ENCODE results near the gene NSUN5. TPM values are rescaled to one million over a fixed set of nuclear protein-coding genes. Genes with fewer than 3 reads are reported as not detected.

Gene NSUN5
- total and polyA plus RNA-seq, 2 experiments from 2014 or later, result 65.6 to 73.4 TPM

- Histone ChIP-seq H3K79me2 (replicated peaks; ENCODE audit: insufficient read depth) (no peaks in the 10 kb centered on the region), H4K20me1 (replicated peaks; ENCODE audit: insufficient read depth) (no peaks in the 10 kb centered on the region), H3K4me2 (no peak overlapping the region), H3K27me3 (ENCODE audit: insufficient read depth) (no peaks in the 10 kb centered on the region), H3K36me3 (ENCODE audit: insufficient read depth) (no peaks in the 10 kb centered on the region), H3K9me2 (ENCODE audit: insufficient read depth) (no peaks in the 10 kb centered on the region), H3K4me3 (no peak overlapping the region), H3K27ac (ENCODE audit: low read depth) (no peak overlapping the region), H3K4me1 (ENCODE audit: insufficient read depth) (no peaks in the 10 kb centered on the region), H2AFZ (no peak overlapping the region), H3F3A (replicated peaks; ENCODE audit: low read depth) (no peaks in the 10 kb centered on the region)
- peaks cover 3% of the 10 kb centered on the region; the same call in 2 of the 3 replicates for H3K36me3 Mint-ChIP-seq (ENCODE audit: low read depth)
- peaks cover 8% of the 10 kb centered on the region for H3K9me3 Mint-ChIP-seq
- no peak for ATAC-seq
- TF ChIP-seq EZH2phosphoT487 (IDR thresholded peaks at IDR 0.05; ENCODE audit: unreplicated experiment) (no peak), CREB1 (CRISPR knock-in tag; IDR thresholded peaks at IDR 0.05; ENCODE audit: low read depth) (no peak), JUNB (IDR thresholded peaks at IDR 0.05; ENCODE audit: unreplicated experiment) (no peak), STAT1 (IDR thresholded peaks at IDR 0.05; ENCODE audit: unreplicated experiment) (no peak), NANOG (IDR thresholded peaks at IDR 0.05; ENCODE audit: borderline replicate concordance) (no peak), ZNF331 (CRISPR knock-in tag; IDR thresholded peaks at IDR 0.05; ENCODE audit: low read depth) (no peak), ETS1 (IDR thresholded peaks at IDR 0.05) (no peak), ZNF462 (CRISPR knock-in tag; IDR thresholded peaks at IDR 0.05) (no peak), EZH2 (IDR thresholded peaks at IDR 0.05; ENCODE audit: low read depth, unreplicated experiment) (no peak), CTCF (conservative IDR thresholded peaks at IDR 0.05; ENCODE audit: low read depth in 2 of 2) (no peak), REST (IDR thresholded peaks at IDR 0.05; ENCODE audit: unreplicated experiment) (no peak), POLR2AphosphoS5 (IDR thresholded peaks at IDR 0.05; ENCODE audit: low read depth) (no peak), ZNF114 (CRISPR knock-in tag; IDR thresholded peaks at IDR 0.05) (no peak)
- peaks cover 6% of the 10 kb centered on the region for H3K27me3 Mint-ChIP-seq (ENCODE audit: insufficient read depth, low read depth, poor library complexity)
- no peak overlapping the region for H3K4me3 Mint-ChIP-seq
- H3K4me1 Mint-ChIP-seq, result peaks cover 14% of the 10 kb centered on the region
- DNase-seq (ENCODE audit: low spot score), result no peak
- no peak overlapping the region for H3K27ac Mint-ChIP-seq
These were observed 47.5 kb upstream of the NSUN5 start for GRCh38 chr7:73356159-73356558.

Data from GM23338 (cell line).